ENCODE data around the gene CDK5.
A peak's percentile ranks its signal among the peaks of the same experiment; 100 is the strongest.

DNA sequence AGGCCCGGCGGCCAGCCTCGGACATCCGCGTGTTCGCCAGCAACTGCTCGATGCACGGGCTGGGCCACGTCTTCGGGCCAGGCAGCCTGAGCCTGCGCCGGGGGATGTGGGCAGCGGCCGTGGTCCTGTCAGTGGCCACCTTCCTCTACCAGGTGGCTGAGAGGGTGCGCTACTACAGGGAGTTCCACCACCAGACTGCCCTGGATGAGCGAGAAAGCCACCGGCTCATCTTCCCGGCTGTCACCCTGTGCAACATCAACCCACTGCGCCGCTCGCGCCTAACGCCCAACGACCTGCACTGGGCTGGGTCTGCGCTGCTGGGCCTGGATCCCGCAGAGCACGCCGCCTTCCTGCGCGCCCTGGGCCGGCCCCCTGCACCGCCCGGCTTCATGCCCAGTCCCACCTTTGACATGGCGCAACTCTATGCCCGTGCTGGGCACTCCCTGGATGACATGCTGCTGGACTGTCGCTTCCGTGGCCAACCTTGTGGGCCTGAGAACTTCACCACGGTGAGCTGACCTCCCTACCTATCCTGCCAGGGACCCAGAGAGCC, 8.7 kb downstream of the CDK5 start:
- TF ChIP-seq POLR2A (IDR thresholded peaks at IDR 0.05; ENCODE audit: low read depth, low read length): peak; percentile 31; the same call in 1 of the 2 replicates
- TF ChIP-seq MYC (IDR thresholded peaks at IDR 0.05; ENCODE audit: insufficient read depth, insufficient read length, insufficient replicate concordance, low read length, severe bottlenecking): no peak
